GM18517 (cell line): ENCODE measurements around the gene SLC25A48.
"Not testable (repeated sequence)": the region's sequence is repeated elsewhere in the genome, so short reads cannot be mapped to it uniquely, and the experiment has no call there.

ENCODE experiments used
- ATAC-seq: cut with Tn5 transposase; IDR thresholded peaks from one replicate; pipeline ENCODE4 v1.9.1; 2021; ENCODE audit warnings: mild to moderate bottlenecking, moderate library complexity; ENCODE audit not compliant: unreplicated experiment

SLC25A48 gene

GRCh38 chr5:135851915-135852845, 17.7 kb downstream of the SLC25A48 start:
- ATAC-seq = no peak

- no peak for ATAC-seq
Observed at GRCh38 chr5:135857630-135858311, 23.3 kb downstream of the SLC25A48 start.

GRCh38 chr5:135859186-135859585, 24.7 kb downstream of the SLC25A48 start:
- ATAC-seq = not testable (repeated sequence)

GRCh38 chr5:135859641-135860040, 25.2 kb downstream of the SLC25A48 start:
- no peak for ATAC-seq

GRCh38 chr5:135861641-135862040, 27.2 kb downstream of the SLC25A48 start:
- ATAC-seq = no peak

- ATAC-seq = no peak
Observed at GRCh38 chr5:135862086-135862485, 27.6 kb downstream of the SLC25A48 start.

- no peak for ATAC-seq
Observed at GRCh38 chr5:135862744-135863143, 28.3 kb downstream of the SLC25A48 start.

- ATAC-seq = no peak
Observed at GRCh38 chr5:135864503-135865435, 30.3 kb downstream of the SLC25A48 start.

GRCh38 chr5:135866016-135866415, 31.6 kb downstream of the SLC25A48 start:
- no peak for ATAC-seq

- no peak for ATAC-seq
Observed at GRCh38 chr5:135867599-135867998, 33.1 kb downstream of the SLC25A48 start.

- no peak for ATAC-seq
Observed at GRCh38 chr5:135868681-135869080, 34.2 kb downstream of the SLC25A48 start.

GRCh38 chr5:135869276-135869675, 34.8 kb downstream of the SLC25A48 start:
- no peak for ATAC-seq

GRCh38 chr5:135869935-135870334, 35.5 kb downstream of the SLC25A48 start:
- no peak for ATAC-seq

GRCh38 chr5:135871268-135871915, 36.9 kb downstream of the SLC25A48 start:
- ATAC-seq = no peak

GRCh38 chr5:135873831-135874230, 39.4 kb downstream of the SLC25A48 start:
- no peak for ATAC-seq

GRCh38 chr5:135874461-135874860, 40.0 kb downstream of the SLC25A48 start:
- no peak for ATAC-seq

GRCh38 chr5:135875567-135875966, 41.1 kb downstream of the SLC25A48 start:
- ATAC-seq = no peak

- no peak for ATAC-seq
Observed at GRCh38 chr5:135876146-135876545, 41.7 kb downstream of the SLC25A48 start.

GRCh38 chr5:135877570-135878155, 43.2 kb downstream of the SLC25A48 start:
- no peak for ATAC-seq

GRCh38 chr5:135878156-135878620, 43.7 kb downstream of the SLC25A48 start:
- ATAC-seq = no peak
